Tibial nerve (tissue), 4 donors: ENCODE measurements around the gene PTCH1.

Source experiments
- EP300 ChIP-seq, 2 donors: sonication (generic); formaldehyde crosslinking; IDR thresholded peaks; one replicate each; pipeline ENCODE4 v1.6.1; 2017; ENCODE audit warnings: antibody characterized with exemption in 2 of 2, mild to moderate bottlenecking in 1 of 2
- POLR2A ChIP-seq, 2 donors: fragments of 450-650 bp; IDR thresholded peaks; one replicate each; pipeline ENCODE4 v1.6.1; 2017; ENCODE audit warnings: antibody characterized with exemption in 2 of 2, mild to moderate bottlenecking in 2 of 2, moderate library complexity in 2 of 2
- TF ChIP-seq, protein P1 (sequence below), 5 experiments: fragments of 200-600 bp in 3 of 5; fragments of 450-650 bp in 2 of 5; sonication (generic) in 3 of 5; IDR thresholded peaks; one replicate each; pipeline ENCODE4 v1.5.1; 2016 to 2019; ENCODE audit warnings: antibody characterized with exemption in 5 of 5, mild to moderate bottlenecking in 3 of 5, moderate library complexity in 2 of 5

DNA sequence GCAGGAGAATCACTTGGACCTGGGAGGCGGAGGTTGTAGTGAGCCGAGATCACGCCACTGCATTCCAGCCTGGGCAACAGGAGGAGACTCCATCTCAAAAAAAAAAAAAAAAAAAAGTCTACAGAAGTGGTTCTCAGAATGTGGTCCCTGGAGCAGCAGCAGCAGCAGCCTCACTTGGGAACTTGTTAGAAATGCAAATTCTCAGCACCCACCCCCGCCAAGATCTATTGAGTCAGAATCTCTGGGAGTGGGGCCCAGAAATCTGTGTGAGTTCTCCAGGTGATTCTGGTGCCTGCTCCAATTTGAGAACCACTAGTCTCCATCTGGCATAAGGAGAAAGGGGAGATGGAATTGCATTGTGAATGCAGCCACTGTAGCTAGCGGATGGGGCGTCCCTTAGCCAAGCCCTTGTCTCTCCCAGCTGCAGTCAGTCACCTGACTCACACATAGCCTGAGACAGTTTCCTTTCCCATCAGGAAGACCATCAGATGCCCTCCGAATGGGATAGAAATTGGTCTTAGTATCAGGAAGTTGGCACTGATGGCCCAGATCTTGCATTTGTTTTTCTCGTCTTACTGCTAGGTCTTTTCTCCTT, 12.2 kb upstream of the PTCH1 start:
- TF ChIP-seq, protein P1, sequence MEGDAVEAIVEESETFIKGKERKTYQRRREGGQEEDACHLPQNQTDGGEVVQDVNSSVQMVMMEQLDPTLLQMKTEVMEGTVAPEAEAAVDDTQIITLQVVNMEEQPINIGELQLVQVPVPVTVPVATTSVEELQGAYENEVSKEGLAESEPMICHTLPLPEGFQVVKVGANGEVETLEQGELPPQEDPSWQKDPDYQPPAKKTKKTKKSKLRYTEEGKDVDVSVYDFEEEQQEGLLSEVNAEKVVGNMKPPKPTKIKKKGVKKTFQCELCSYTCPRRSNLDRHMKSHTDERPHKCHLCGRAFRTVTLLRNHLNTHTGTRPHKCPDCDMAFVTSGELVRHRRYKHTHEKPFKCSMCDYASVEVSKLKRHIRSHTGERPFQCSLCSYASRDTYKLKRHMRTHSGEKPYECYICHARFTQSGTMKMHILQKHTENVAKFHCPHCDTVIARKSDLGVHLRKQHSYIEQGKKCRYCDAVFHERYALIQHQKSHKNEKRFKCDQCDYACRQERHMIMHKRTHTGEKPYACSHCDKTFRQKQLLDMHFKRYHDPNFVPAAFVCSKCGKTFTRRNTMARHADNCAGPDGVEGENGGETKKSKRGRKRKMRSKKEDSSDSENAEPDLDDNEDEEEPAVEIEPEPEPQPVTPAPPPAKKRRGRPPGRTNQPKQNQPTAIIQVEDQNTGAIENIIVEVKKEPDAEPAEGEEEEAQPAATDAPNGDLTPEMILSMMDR (IDR thresholded peaks at IDR 0.05): no peak
- no peak for TF ChIP-seq POLR2A (IDR thresholded peaks at IDR 0.05)
- no peak for TF ChIP-seq EP300 (IDR thresholded peaks at IDR 0.05)
